Caco-2 (cell line): ENCODE data around the gene HOXC13. TPM values are rescaled to one million over a fixed set of nuclear protein-coding genes. Genes with fewer than 3 reads are reported as not detected.

Experiments used
- BruUV-seq: library from RNA; stranded (reverse); fragments of 400-500 nt; replicated peaks from 2 replicates; lab custom pipeline; 2021; lab: Mats Ljungman, UMichigan
- CTCF ChIA-PET: fragments of 300-600 bp; sonication (Branson Sonifier 250); formaldehyde crosslinking; loops from one replicate; lab custom pipeline; 2022; ENCODE audit warnings: antibody characterized with exemption; lab: Charles Lee
- POLR2A ChIA-PET: fragments of 300-600 bp; sonication (Branson Sonifier 250); formaldehyde crosslinking; loops from one replicate; lab custom pipeline; 2022; ENCODE audit warnings: antibody characterized with exemption; lab: Charles Lee
- DNase-seq, 2 experiments: peaks; one replicate each; pipeline versions ENCODE4 v3.0.0 to v3.0.0-alpha.2; 2020 to 2022
- H3K27me3 ChIP-seq: replicated peaks from 2 replicates; pipeline ENCODE4 v1.6.0; 2011; ENCODE audit warnings: low read length; ENCODE audit not compliant: control insufficient read depth, insufficient read depth
- H3K36me3 ChIP-seq: 2 replicates; pipeline ENCODE4 v1.5.1; 2011; ENCODE audit warnings: low read length; ENCODE audit not compliant: control insufficient read depth, insufficient read depth
- H3K4me1 ChIP-seq: fragments of 250-450 bp; sonication (Bioruptor Pico); 2 replicates; pipeline ENCODE4 v1.5.1; 2020; ENCODE audit warnings: mild to moderate bottlenecking
- H3K4me3 ChIP-seq: 2 replicates; pipeline ENCODE4 v1.5.1; 2011; ENCODE audit warnings: low read depth, mild to moderate bottlenecking, control low read depth, low read length
- H3K9me3 ChIP-seq: fragments of 250-450 bp; sonication (Bioruptor Pico); 2 replicates; pipeline ENCODE4 v1.5.1; 2020; ENCODE audit warnings: mild to moderate bottlenecking, moderate library complexity
- H3K27ac Mint-ChIP-seq: one replicate; pipeline ENCODE4 v1.8.0; 2022; ENCODE audit warnings: mixed read lengths; ENCODE audit not compliant: unreplicated experiment
- H3K27me3 Mint-ChIP-seq: one replicate; pipeline ENCODE4 v1.8.0; 2022; ENCODE audit warnings: mixed read lengths; ENCODE audit not compliant: insufficient read depth, unreplicated experiment
- H3K36me3 Mint-ChIP-seq: one replicate; pipeline ENCODE4 v1.8.0; 2022; ENCODE audit warnings: mild to moderate bottlenecking, mixed read lengths; ENCODE audit not compliant: insufficient read depth, unreplicated experiment
- H3K4me1 Mint-ChIP-seq: one replicate; pipeline ENCODE4 v1.8.0; 2022; ENCODE audit warnings: low read depth, mixed read lengths; ENCODE audit not compliant: unreplicated experiment
- H3K4me3 Mint-ChIP-seq: one replicate; pipeline ENCODE4 v1.8.0; 2022; ENCODE audit warnings: mild to moderate bottlenecking, moderate library complexity, mixed read lengths; ENCODE audit not compliant: unreplicated experiment
- H3K9me3 Mint-ChIP-seq: one replicate; pipeline ENCODE4 v1.8.0; 2022; ENCODE audit warnings: mixed read lengths; ENCODE audit not compliant: unreplicated experiment
- intact Hi-C: fragments of 100-400 bp; cut with micrococcal nuclease; formaldehyde crosslinking; loops from one replicate; pipeline ENCODE4 v1.10.0; 2022; ENCODE audit not compliant: unreplicated experiment
- total RNA-seq: library from RNA; stranded (reverse); gene quantifications from 2 replicates; pipeline ENCODE4 v1.2.3, GENCODE V29; 2022
- TF ChIP-seq, protein P1 (sequence below), 2 experiments: fragments of 200-600 bp in 1 of 2; IDR thresholded peaks; 1 replicate in 1 of 2; 2 replicates in 1 of 2; pipeline versions ENCODE4 v1.5.1 to v1.8.0; 2011 to 2022; ENCODE audit warnings: antibody characterized with exemption in 1 of 2, control low read depth in 1 of 2, inconsistent platforms in 1 of 2, low read depth in 1 of 2, low read length in 1 of 2, mild to moderate bottlenecking in 1 of 2, moderate library complexity in 1 of 2; ENCODE audit not compliant: insufficient read depth in 1 of 2, severe bottlenecking in 1 of 2, unreplicated experiment in 1 of 2

Gene HOXC13
- total RNA-seq, 1 experiment from 2014 or later = 6.4 TPM

- Histone ChIP-seq H3K4me1 (peaks cover 41% of the 10 kb centered on the region), H3K36me3 (no peaks in the 10 kb centered on the region; the same call in 1 of the 2 replicates), H3K27me3 (no peaks in the 10 kb centered on the region), H3K4me3 (peak within 1 kb of the TSS; percentile 52), H3K9me3 (no peaks in the 10 kb centered on the region)
- Mint-ChIP-seq H3K4me3 (peak within 1 kb of the TSS; percentile 77), H3K27ac (peak within 1 kb of the TSS; percentile 81), H3K4me1 (peaks cover 29% of the 10 kb centered on the region), H3K9me3 (no peaks in the 10 kb centered on the region), H3K36me3 (peaks cover 9% of the 10 kb centered on the region), H3K27me3 (no peaks in the 10 kb centered on the region)
- CTCF ChIA-PET = interaction anchor here (0.6 to 2.4 kb wide), 26 partner anchors 9 to 353 kb away, joined by 3 to 24 read pairs (median 5); partner anchors contain the start of genes HOXC11, HOXC13, HOXC5 and HOXC8
- POLR2A ChIA-PET = interaction anchor here (0.6 kb wide), 1 partner anchor 31 kb away, joined by 3 read pairs; no protein-coding TSS in a partner anchor
- DNase-seq = peak; percentile 90 to 92
- TF ChIP-seq, protein P1, sequence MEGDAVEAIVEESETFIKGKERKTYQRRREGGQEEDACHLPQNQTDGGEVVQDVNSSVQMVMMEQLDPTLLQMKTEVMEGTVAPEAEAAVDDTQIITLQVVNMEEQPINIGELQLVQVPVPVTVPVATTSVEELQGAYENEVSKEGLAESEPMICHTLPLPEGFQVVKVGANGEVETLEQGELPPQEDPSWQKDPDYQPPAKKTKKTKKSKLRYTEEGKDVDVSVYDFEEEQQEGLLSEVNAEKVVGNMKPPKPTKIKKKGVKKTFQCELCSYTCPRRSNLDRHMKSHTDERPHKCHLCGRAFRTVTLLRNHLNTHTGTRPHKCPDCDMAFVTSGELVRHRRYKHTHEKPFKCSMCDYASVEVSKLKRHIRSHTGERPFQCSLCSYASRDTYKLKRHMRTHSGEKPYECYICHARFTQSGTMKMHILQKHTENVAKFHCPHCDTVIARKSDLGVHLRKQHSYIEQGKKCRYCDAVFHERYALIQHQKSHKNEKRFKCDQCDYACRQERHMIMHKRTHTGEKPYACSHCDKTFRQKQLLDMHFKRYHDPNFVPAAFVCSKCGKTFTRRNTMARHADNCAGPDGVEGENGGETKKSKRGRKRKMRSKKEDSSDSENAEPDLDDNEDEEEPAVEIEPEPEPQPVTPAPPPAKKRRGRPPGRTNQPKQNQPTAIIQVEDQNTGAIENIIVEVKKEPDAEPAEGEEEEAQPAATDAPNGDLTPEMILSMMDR (IDR thresholded peaks at IDR 0.05; ENCODE audit: insufficient read depth in 1 of 2, low read depth in 1 of 2, low read length in 1 of 2, severe bottlenecking in 1 of 2, unreplicated experiment in 1 of 2) = peak; percentile 77 to 83
- intact Hi-C loops = loop anchor here (1.0 kb wide), 2 partner anchors 216 to 229 kb away; no protein-coding TSS in a partner anchor
- BruUV-seq = TSS peak; percentile 53
Measured at GRCh38 chr12:53984901-53985691, 46.5 kb downstream of the HOXC13 start, which contains the start of gene HOXC10. TSS of gene HOXC10 (plus strand) at chr12:53985146. CDS start at chr12:53985260, 114 bp downstream.

DNA sequence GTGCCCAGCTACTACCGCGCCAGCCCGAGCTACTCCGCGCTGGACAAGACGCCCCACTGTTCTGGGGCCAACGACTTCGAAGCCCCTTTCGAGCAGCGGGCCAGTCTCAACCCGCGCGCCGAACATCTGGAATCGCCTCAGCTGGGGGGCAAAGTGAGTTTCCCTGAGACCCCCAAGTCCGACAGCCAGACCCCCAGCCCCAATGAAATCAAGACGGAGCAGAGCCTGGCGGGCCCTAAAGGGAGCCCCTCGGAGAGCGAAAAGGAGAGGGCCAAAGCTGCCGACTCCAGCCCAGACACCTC, 47.0 kb downstream of the HOXC13 start:
- BruUV-seq = no TSS peak
- POLR2A ChIA-PET = no interaction called here
- peak overlapping the region; percentile 81 for H3K27ac Mint-ChIP-seq

More for the DNA sequence above, 47.0 kb downstream of the HOXC13 start:
- Mint-ChIP-seq H3K4me3 (peak overlapping the region; percentile 77), H3K27me3 (no peaks in the 10 kb centered on the region), H3K9me3 (no peaks in the 10 kb centered on the region), H3K36me3 (peaks cover 9% of the 10 kb centered on the region), H3K4me1 (peaks cover 29% of the 10 kb centered on the region)
- CTCF ChIA-PET = interaction anchor here (0.7 to 2.4 kb wide), 8 partner anchors 10 to 222 kb away, joined by 4 to 24 read pairs (median 10); partner anchors contain the start of genes HOXC13 and HOXC5
- DNase-seq = no peak
- intact Hi-C loops = loop anchor here (1.0 kb wide), 1 partner anchor 216 kb away; no protein-coding TSS in a partner anchor
- H3K4me3 ChIP-seq = no peak overlapping the region
- no peaks in the 10 kb centered on the region for H3K27me3 ChIP-seq
- TF ChIP-seq, protein P1 (IDR thresholded peaks at IDR 0.05; ENCODE audit: insufficient read depth in 1 of 2, low read depth in 1 of 2, low read length in 1 of 2, severe bottlenecking in 1 of 2, unreplicated experiment in 1 of 2) = no peak
- no peaks in the 10 kb centered on the region for H3K9me3 ChIP-seq
- H3K4me1 ChIP-seq = peaks cover 42% of the 10 kb centered on the region
- no peaks in the 10 kb centered on the region; the same call in 1 of the 2 replicates for H3K36me3 ChIP-seq
